HG03575 (cell line): Measurements from ENCODE around the gene FSTL4.

Source experiments
- ATAC-seq: cut with Tn5 transposase; IDR thresholded peaks from one replicate; pipeline ENCODE4 v1.9.1; 2021; ENCODE audit not compliant: unreplicated experiment, insufficient number of reproducible peaks, low FRiP score; ENCODE audit errors: extremely low read depth

FSTL4 gene

GRCh38 chr5:133613184-133613583 is 843 bp upstream of the FSTL4 start:
- no peak for ATAC-seq

GRCh38 chr5:133611357-133612248 is 738 bp downstream of the FSTL4 start:
- ATAC-seq, result no peak

GRCh38 chr5:133610489-133611356 is 1.6 kb downstream of the FSTL4 start:
- no peak for ATAC-seq

GRCh38 chr5:133607451-133607850 is 4.9 kb downstream of the FSTL4 start:
- ATAC-seq, result no peak

GRCh38 chr5:133606835-133607234 is 5.5 kb downstream of the FSTL4 start:
- ATAC-seq, result no peak

GRCh38 chr5:133605323-133605722 is 7.0 kb downstream of the FSTL4 start:
- no peak for ATAC-seq

- no peak for ATAC-seq
Measured at GRCh38 chr5:133603711-133604110, 8.6 kb downstream of the FSTL4 start.

- no peak for ATAC-seq
Measured at GRCh38 chr5:133602835-133603380, 9.4 kb downstream of the FSTL4 start.

GRCh38 chr5:133599600-133599999 is 12.7 kb downstream of the FSTL4 start:
- no peak for ATAC-seq

- no peak for ATAC-seq
Measured at GRCh38 chr5:133599044-133599443, 13.3 kb downstream of the FSTL4 start.

- no peak for ATAC-seq
Measured at GRCh38 chr5:133596049-133596448, 16.3 kb downstream of the FSTL4 start.

- no peak for ATAC-seq
Measured at GRCh38 chr5:133595465-133595864, 16.9 kb downstream of the FSTL4 start.

GRCh38 chr5:133589286-133589685 is 23.1 kb downstream of the FSTL4 start:
- no peak for ATAC-seq

- ATAC-seq, result no peak
Measured at GRCh38 chr5:133582971-133583370, 29.4 kb downstream of the FSTL4 start.

GRCh38 chr5:133581918-133582317 is 30.4 kb downstream of the FSTL4 start:
- ATAC-seq, result no peak

GRCh38 chr5:133581348-133581747 is 31.0 kb downstream of the FSTL4 start:
- no peak for ATAC-seq

GRCh38 chr5:133580618-133581017 is 31.7 kb downstream of the FSTL4 start:
- no peak for ATAC-seq

GRCh38 chr5:133579766-133580165 is 32.6 kb downstream of the FSTL4 start:
- ATAC-seq, result no peak

GRCh38 chr5:133569347-133569746 is 43.0 kb downstream of the FSTL4 start:
- ATAC-seq, result no peak

- no peak for ATAC-seq
Measured at GRCh38 chr5:133565993-133566392, 46.3 kb downstream of the FSTL4 start.
